H1 (cell line): ENCODE measurements around the gene TAGLN3. TPM values are rescaled to one million over a fixed set of nuclear protein-coding genes. Genes with fewer than 3 reads are reported as not detected.

Experiments
- BCL11A ChIP-seq, 2 experiments: IDR thresholded peaks; one replicate each; pipeline ENCODE4 v1.6.1; 2011; ENCODE audit warnings: low read depth in 2 of 2, low read length in 2 of 2, mild to moderate bottlenecking in 2 of 2
- KDM5A ChIP-seq: fragments of 200-600 bp; IDR thresholded peaks from 2 replicates; pipeline ENCODE4 v1.7.1; 2012; ENCODE audit warnings: mild to moderate bottlenecking, low read length, inconsistent platforms, mixed read lengths
- RNF2 ChIP-seq: fragments of 200-900, 300-1000 bp; sonication (generic); IDR thresholded peaks from 2 replicates; pipeline ENCODE4 v1.7.1; 2016; ENCODE audit warnings: borderline replicate concordance, low read depth, mild to moderate bottlenecking, antibody characterized with exemption, low read length; ENCODE audit not compliant: poor library complexity, severe bottlenecking; ENCODE audit errors: missing control alignments
- polyA plus RNA-seq, 7 experiments: library from polyadenylated mRNA; depleted of rRNA in 3 of 7; stranded (reverse) in 5 of 7; unstranded in 2 of 7; fragments of >200 nt in 5 of 7; fragments of 200-250 nt in 2 of 7; gene quantifications; 1 replicate in 5 of 7; 2 replicates in 1 of 7; 4 replicates in 1 of 7; pipeline versions ENCODE4 v1.2.1 to v1.2.3, GENCODE V29; 2011 to 2013; ENCODE audit warnings: missing spikeins in 2 of 7, mixed read lengths in 2 of 7
- total RNA-seq: library from RNA; stranded (reverse); fragmentation: NEBNext Ultra II Directional; extraction: Animal tissue kit (Norgen Biotek cat#: 25700); gene quantifications from 2 replicates; pipeline ENCODE4 v1.2.1, GENCODE V29; 2021

Gene TAGLN3
- total and polyA plus RNA-seq, 2 of the 8 experiments (the other 6 are each of a cell fraction or from before 2014, with no cell fraction given) = 6.3 to 7.5 TPM

DNA sequence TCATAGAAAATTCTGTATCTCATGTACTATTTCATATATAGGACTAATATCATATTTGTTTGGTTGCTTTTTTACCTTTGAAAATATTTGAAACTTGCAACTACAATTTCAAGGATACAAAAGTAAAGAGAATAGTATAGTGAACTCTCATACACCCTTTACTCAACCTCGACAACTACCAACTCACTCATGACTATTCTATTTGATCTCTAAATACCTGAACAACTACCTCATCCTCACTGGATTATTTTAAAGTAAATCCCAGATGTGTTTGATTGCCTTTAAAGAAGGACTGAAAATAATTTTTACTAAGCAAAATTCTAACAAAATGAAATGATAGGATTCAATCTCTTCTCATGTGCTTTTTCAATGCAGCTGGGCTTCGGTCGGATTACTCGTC, 47.9 kb downstream of the TAGLN3 start (continued):
- TF ChIP-seq KDM5A (no peak), RNF2 (no peak), BCL11A (IDR thresholded peaks at IDR 0.05; ENCODE audit: low read depth in 2 of 2, low read length in 2 of 2) (no peak)
